ENCODE data around the gene MT1X. TPM values are rescaled to one million over a fixed set of nuclear protein-coding genes. Genes with fewer than 3 reads are reported as not detected.
"Not testable (repeated sequence)": the region's sequence is repeated elsewhere in the genome, so short reads cannot be mapped to it uniquely, and the experiment has no call there.

MT1X gene
- total RNA-seq, 1 donor from 2014 or later: 18.8 TPM

DNA sequence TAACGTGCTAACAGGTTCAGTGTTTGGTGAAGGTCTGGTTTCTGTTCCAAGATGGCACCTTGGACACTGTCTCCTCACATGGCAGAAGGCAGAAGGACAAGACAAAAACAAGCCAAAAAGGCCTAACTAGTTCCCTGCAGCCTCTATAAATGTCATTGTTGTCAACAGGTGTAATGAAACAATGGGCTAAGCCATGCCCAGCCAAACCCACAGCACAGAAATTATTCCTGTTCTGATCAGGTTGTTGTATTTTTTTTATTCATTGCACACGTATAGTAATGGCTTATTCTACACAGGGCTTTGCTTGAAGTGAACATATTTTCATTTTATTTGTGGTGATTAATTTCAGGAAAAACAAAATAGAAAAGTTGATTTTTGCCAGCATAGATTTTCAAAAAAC is 31.5 kb downstream of the MT1X start:
- no peaks in the 10 kb centered on the region for H3K36me3 Mint-ChIP-seq (ENCODE audit: low read depth)
- H3K27me3 Mint-ChIP-seq (ENCODE audit: low read depth): no peaks in the 10 kb centered on the region
- H3K4me3 Mint-ChIP-seq: no peak overlapping the region
- H3K9me3 Mint-ChIP-seq: peaks cover 3% of the 10 kb centered on the region
- TF ChIP-seq, protein P1, sequence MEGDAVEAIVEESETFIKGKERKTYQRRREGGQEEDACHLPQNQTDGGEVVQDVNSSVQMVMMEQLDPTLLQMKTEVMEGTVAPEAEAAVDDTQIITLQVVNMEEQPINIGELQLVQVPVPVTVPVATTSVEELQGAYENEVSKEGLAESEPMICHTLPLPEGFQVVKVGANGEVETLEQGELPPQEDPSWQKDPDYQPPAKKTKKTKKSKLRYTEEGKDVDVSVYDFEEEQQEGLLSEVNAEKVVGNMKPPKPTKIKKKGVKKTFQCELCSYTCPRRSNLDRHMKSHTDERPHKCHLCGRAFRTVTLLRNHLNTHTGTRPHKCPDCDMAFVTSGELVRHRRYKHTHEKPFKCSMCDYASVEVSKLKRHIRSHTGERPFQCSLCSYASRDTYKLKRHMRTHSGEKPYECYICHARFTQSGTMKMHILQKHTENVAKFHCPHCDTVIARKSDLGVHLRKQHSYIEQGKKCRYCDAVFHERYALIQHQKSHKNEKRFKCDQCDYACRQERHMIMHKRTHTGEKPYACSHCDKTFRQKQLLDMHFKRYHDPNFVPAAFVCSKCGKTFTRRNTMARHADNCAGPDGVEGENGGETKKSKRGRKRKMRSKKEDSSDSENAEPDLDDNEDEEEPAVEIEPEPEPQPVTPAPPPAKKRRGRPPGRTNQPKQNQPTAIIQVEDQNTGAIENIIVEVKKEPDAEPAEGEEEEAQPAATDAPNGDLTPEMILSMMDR (conservative IDR thresholded peaks at IDR 0.05): no peak
- H3K4me1 Mint-ChIP-seq: no peaks in the 10 kb centered on the region
- H3K27ac Mint-ChIP-seq (ENCODE audit: unreplicated experiment): no peak overlapping the region
- no peak for DNase-seq (ENCODE audit: low read depth, low spot score)

DNA sequence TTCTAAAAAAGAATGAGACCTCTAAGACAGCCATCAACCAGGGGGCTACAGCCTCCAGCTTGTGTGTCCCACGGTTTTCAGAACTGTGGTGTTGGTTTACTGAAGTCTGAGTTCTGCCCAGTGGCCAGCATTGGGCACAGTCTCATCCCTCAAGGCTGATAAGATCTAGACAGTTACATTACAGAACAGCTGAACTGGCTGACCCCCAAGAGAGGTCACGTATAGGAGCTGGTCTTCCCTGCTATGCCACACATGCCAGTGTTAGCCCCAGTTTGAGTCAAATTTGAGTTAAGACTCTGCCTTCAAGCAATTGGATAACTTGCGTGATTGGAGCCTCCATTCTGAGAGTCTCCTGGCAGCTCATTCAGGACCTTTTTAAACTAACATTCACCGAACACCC is 32.9 kb downstream of the MT1X start:
- H3K36me3 Mint-ChIP-seq (ENCODE audit: low read depth): no peaks in the 10 kb centered on the region
- no peak overlapping the region for H3K27ac Mint-ChIP-seq (ENCODE audit: unreplicated experiment)
- peaks cover 3% of the 10 kb centered on the region for H3K9me3 Mint-ChIP-seq
- peaks cover 3% of the 10 kb centered on the region for H3K27me3 Mint-ChIP-seq (ENCODE audit: low read depth)
- DNase-seq (ENCODE audit: low read depth, low spot score): no peak
- H3K4me3 Mint-ChIP-seq: no peak overlapping the region
- TF ChIP-seq, protein P1 (conservative IDR thresholded peaks at IDR 0.05): no peak
- H3K4me1 Mint-ChIP-seq: no peaks in the 10 kb centered on the region

DNA sequence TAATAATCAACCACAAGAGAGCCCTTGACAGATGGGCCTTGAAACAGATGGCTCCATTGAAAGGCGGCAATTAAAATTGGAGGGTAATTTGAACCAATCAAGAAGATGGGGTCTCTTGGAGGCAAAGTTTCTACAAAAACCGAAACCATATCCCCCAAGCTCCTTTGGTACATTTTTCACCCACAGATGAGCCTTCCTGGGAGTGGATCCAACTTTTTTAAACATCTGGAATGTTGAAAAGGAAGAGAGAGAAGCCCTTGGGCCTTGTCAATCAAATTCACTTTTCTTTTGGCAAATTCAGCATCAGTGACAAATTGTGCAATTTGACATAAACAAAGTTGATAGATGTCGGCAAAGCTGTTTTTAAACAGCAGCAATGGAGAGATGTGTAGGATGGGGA is 34.5 kb downstream of the MT1X start:
- Mint-ChIP-seq H3K4me3 (no peak overlapping the region), H3K9me3 (peaks cover 3% of the 10 kb centered on the region), H3K27ac (ENCODE audit: unreplicated experiment) (no peak overlapping the region), H3K36me3 (ENCODE audit: low read depth) (no peaks in the 10 kb centered on the region), H3K4me1 (no peaks in the 10 kb centered on the region), H3K27me3 (ENCODE audit: low read depth) (peaks cover 15% of the 10 kb centered on the region)
- DNase-seq (ENCODE audit: low read depth, low spot score): no peak
- TF ChIP-seq, protein P1 (conservative IDR thresholded peaks at IDR 0.05): no peak

DNA sequence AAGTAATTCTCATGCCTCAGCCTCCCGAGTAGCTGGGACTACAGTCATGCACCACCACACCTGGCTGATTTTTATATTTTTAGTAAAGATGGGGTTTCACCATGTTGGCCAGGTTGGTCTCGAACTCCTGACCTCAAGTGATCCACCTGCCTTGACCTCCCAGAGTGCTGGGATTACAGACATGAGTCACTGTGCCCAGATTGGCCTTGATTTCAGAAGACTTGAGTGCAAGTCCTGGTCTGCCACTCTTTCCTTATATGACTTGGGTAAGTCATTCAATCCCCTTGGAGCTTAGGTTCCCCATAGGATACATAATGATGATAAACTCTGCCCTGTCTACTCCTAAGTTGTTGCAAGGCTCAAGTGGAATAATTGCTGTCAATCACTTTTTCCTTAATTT is 35.3 kb downstream of the MT1X start:
- H3K36me3 Mint-ChIP-seq (ENCODE audit: low read depth); H3K4me3 Mint-ChIP-seq; H3K27ac Mint-ChIP-seq (ENCODE audit: unreplicated experiment); DNase-seq (ENCODE audit: low read depth, low spot score); H3K4me1 Mint-ChIP-seq; H3K9me3 Mint-ChIP-seq: not testable (repeated sequence)
- peaks cover 21% of the 10 kb centered on the region for H3K27me3 Mint-ChIP-seq (ENCODE audit: low read depth)

DNA sequence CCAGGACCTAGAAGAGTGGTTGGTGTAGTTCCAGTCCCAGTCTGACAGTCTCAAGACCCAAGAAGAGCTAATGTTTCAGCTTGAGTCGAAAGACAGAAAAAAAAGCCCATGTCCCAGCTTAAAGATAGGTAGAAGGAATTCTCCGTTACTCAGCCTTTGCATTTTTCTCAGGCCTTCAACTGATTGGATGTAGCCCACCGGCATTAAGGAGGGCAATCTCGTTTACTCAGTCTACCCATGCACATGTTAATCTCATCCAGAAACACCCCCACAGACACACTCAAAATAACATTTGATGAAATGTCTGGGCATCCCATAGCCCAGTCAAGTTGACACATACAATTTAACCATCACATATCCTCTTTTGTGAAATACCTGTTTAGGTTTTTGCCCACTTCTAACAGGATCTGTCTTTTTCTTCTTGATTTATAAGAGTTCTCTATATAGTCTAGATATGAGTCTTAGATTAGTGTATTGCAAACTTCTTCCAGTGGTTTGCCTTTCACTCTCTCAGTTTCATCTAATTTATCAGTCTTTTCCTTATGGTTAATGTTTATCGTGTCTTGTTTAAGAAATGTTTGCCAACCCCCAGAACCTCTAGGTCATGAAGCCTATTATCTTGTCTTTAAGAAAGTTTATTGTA is 40.1 kb downstream of the MT1X start:
- no peaks in the 10 kb centered on the region for H3K4me1 Mint-ChIP-seq
- DNase-seq (ENCODE audit: low read depth, low spot score): no peak
- TF ChIP-seq, protein P1 (conservative IDR thresholded peaks at IDR 0.05): no peak
- H3K27ac Mint-ChIP-seq (ENCODE audit: unreplicated experiment): no peak overlapping the region
- H3K4me3 Mint-ChIP-seq: no peak overlapping the region
- H3K27me3 Mint-ChIP-seq (ENCODE audit: low read depth): peaks cover 30% of the 10 kb centered on the region
- no peaks in the 10 kb centered on the region for H3K36me3 Mint-ChIP-seq (ENCODE audit: low read depth)
- H3K9me3 Mint-ChIP-seq: no peaks in the 10 kb centered on the region

DNA sequence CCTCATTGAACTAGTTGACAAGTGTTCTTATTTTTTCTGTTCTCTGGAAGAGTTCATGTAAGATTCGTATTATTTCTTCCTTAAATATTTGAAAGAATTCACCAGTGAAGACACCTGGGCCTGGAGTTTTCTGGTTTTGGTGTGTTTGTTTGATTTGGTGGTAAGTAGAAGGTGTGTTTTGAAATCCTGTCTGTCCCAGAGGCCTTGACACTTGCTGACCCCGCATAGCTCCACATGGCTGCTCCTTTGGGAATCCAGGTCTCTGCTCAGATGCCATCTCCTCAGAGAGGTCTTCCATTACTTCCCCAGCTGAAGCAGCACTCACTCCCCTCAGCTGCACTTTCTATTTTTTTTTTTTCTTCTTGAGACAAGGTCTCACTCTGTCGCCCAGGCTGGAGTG is 41.9 kb downstream of the MT1X start:
- TF ChIP-seq, protein P1 (conservative IDR thresholded peaks at IDR 0.05): no peak
- no peak for DNase-seq (ENCODE audit: low read depth, low spot score)
- Mint-ChIP-seq H3K36me3 (ENCODE audit: low read depth) (no peaks in the 10 kb centered on the region), H3K4me1 (peaks cover 6% of the 10 kb centered on the region), H3K9me3 (no peaks in the 10 kb centered on the region), H3K27me3 (ENCODE audit: low read depth) (peaks cover 30% of the 10 kb centered on the region), H3K4me3 (no peak overlapping the region), H3K27ac (ENCODE audit: unreplicated experiment) (no peak overlapping the region)
